GM13977 (cell line): ENCODE measurements around the gene TRRAP.

Experiments
- DNase-seq: peaks from one replicate; pipeline ENCODE4 v3.0.0; 2012; ENCODE audit warnings: low spot score
- in situ Hi-C: fragments of 300-500 bp; cut with MboI; formaldehyde crosslinking; loops from one replicate; pipeline ENCODE4 v1.12.0; 2022; ENCODE audit warnings: low sequenced_read_pairs, low pct_unique_long_range_greater_than_20kb, mixed read lengths, inconsistent platforms; ENCODE audit not compliant: unreplicated experiment
- TF ChIP-seq, protein P1 (sequence below): IDR thresholded peaks from 2 replicates; pipeline ENCODE4 v1.5.1; 2012; ENCODE audit warnings: mild to moderate bottlenecking, control low read depth; ENCODE audit not compliant: insufficient read depth; ENCODE audit errors: extremely low read depth, missing control alignments

Gene TRRAP

DNA sequence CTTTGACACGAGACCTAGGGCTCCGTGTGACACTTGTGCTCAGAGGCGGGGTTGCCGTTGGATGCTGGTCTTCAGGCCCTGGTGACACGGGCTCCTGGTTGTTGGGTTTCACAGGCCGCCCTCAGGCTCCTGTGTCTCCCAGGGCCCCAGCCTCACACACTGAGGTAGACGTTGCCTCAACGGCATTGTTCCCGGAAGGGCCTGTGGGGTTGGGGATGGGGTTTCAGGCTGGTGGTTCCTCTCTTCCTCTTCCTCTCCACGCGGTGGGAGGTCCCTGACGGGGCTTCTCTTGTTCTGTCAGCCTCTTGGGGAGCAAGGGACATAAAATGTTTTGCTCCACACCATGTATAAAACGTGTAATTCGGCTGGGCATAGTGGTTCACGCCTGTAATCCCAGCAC, 125.1 kb downstream of the TRRAP start:
- TF ChIP-seq, protein P1, sequence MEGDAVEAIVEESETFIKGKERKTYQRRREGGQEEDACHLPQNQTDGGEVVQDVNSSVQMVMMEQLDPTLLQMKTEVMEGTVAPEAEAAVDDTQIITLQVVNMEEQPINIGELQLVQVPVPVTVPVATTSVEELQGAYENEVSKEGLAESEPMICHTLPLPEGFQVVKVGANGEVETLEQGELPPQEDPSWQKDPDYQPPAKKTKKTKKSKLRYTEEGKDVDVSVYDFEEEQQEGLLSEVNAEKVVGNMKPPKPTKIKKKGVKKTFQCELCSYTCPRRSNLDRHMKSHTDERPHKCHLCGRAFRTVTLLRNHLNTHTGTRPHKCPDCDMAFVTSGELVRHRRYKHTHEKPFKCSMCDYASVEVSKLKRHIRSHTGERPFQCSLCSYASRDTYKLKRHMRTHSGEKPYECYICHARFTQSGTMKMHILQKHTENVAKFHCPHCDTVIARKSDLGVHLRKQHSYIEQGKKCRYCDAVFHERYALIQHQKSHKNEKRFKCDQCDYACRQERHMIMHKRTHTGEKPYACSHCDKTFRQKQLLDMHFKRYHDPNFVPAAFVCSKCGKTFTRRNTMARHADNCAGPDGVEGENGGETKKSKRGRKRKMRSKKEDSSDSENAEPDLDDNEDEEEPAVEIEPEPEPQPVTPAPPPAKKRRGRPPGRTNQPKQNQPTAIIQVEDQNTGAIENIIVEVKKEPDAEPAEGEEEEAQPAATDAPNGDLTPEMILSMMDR = no peak
- no peak for DNase-seq
- in situ Hi-C loops = no loop called here

DNA sequence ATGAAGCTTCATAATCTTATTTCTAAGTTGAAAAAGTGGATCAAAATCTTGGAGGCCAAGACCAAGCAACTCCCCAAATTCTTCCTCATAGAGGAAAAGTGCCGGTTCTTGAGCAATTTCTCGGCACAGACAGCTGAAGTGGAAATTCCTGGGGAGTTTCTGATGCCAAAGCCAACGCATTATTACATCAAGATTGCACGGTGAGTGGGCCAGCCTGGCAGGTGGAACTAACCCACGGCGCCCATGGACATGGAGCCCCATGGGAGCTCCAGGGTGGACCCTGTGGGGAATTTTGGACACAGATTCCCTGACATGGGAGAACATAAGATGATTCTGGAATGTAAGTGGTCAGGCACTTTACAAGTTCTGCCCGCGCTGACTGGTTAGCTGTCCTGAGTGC, 125.9 kb downstream of the TRRAP start:
- TF ChIP-seq, protein P1 = no peak
- DNase-seq = no peak
- in situ Hi-C loops = no loop called here

DNA sequence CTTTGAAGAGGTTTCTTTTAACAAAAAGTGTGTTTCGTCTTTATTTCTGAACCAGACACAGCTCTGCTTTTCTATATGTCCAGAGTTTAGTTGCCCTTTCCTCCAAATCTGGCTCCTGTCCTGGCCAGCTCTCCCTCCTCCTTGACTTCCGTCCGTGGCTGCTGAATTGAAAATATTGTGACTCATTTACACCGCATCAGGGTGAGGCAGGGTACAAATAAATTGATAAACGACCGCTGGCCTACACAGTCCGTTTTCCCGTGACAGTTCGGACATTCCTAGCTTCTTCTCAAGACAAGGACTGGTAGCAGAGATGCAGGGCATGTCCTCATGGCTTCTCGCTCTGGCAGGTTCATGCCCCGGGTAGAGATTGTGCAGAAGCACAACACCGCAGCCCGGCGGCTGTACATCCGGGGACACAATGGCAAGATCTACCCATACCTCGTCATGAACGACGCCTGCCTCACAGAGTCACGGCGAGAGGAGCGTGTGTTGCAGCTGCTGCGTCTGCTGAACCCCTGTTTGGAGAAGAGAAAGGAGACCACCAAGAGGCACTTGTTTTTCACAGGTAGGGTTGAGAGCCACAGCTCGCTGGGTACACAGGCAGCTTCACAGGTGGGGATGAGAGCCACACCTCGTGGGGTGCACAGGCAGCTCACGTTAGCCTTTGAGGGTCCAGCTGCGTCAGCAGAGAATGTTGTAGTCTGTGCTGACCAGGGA, 126.6 kb downstream of the TRRAP start:
- TF ChIP-seq, protein P1 = no peak
- DNase-seq = no peak
- in situ Hi-C loops = no loop called here

DNA sequence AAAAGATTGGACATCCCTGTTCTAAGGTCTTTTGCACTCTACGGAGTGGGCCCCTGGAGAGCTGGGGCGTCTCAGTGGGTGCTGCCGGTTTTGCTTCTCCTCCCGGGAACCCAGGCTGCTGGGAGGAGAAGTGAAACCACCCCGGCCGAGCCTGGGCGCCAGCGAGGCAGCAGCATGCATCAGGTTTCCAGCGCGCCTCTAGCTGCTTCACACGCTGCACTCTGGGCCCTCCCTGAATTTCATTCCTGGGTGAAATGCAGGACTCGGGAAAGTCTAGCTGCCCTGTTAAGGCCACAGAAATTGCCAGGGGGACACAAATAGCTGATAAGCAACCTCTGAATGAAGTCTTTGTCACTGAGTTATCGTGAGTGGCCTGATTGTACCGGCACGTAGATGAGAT, 127.4 kb downstream of the TRRAP start:
- TF ChIP-seq, protein P1 = no peak
- in situ Hi-C loops = no loop called here
- DNase-seq = no peak

DNA sequence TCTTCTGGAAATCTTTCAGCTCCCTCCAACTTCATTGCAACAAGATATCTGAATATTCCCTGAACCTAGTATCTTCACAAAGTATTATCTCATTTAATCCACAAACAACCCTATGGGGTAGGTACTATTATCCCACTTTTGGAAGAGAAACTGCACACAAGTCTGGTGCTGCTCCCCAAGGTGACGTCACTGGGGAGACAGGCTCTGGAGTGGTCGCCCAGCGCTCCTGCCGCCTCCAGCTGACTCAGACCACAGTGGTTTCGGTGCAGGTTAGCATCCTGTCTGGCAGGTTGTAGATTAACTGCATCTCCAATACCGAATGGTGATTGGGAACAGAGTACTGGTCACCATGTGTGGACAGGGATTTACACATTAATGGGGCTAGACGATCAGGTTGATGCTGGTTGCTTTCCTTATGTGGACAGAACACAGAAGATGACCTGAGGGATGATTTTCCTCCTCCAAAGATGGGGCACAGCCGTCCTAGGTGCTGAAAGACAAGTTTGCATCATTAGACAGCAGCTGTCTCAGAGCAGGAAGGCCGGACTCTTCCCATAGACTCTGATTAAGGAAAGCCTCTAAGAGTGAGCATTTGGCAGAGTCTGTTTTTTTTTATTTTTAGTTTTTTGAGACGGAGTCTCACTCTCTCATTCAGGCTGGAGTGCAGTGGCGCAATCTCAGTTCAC, 128.6 kb downstream of the TRRAP start:
- DNase-seq = no peak
- TF ChIP-seq, protein P1 = no peak
- in situ Hi-C loops = no loop called here

DNA sequence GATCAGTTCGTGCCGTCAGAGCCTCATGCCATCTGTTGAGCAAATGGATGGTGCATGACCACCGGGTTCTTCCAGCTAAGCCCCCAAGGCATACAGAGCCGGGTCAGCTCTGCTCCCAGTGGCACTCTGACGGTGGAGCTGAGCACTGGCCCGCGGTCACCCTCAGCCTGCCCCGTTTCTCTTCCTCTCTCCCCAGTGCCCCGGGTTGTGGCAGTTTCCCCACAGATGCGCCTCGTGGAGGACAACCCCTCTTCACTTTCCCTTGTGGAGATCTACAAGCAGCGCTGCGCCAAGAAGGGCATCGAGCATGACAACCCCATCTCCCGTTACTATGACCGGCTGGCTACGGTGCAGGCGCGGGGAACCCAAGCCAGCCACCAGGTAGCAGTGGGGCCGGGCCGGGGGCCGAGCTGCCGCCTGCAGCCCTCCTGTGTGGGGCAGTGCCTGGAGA, 129.9 kb downstream of the TRRAP start:
- in situ Hi-C loops = no loop called here
- TF ChIP-seq, protein P1 = no peak
- no peak for DNase-seq
